ENCODE data around the gene GOLIM4.
"Not testable (repeated sequence)": the region's sequence is repeated elsewhere in the genome, so short reads cannot be mapped to it uniquely, and the experiment has no call there.

GOLIM4 gene

GRCh38 chr3:168011280-168011679 lies 84.4 kb downstream of the GOLIM4 start:
- H3K9ac ChIP-seq (ENCODE audit: low read length); H3K27me3 ChIP-seq (replicated peaks; ENCODE audit: control insufficient read depth, insufficient read depth, low read length); H3K4me3 ChIP-seq (ENCODE audit: low read length); DNase-seq (ENCODE audit: low read depth); H3K4me1 ChIP-seq (ENCODE audit: control insufficient read depth, insufficient read depth, low read length); H3K9me3 ChIP-seq (ENCODE audit: control insufficient read depth, low read length): not testable (repeated sequence)
- peaks cover 25% of the 10 kb centered on the region for H3K36me3 ChIP-seq (ENCODE audit: control insufficient read depth, insufficient read depth, low read length, severe bottlenecking)

GRCh38 chr3:168006584-168006983 lies 89.1 kb downstream of the GOLIM4 start:
- no peak overlapping the region for H3K4me3 ChIP-seq (ENCODE audit: low read length)

DNA sequence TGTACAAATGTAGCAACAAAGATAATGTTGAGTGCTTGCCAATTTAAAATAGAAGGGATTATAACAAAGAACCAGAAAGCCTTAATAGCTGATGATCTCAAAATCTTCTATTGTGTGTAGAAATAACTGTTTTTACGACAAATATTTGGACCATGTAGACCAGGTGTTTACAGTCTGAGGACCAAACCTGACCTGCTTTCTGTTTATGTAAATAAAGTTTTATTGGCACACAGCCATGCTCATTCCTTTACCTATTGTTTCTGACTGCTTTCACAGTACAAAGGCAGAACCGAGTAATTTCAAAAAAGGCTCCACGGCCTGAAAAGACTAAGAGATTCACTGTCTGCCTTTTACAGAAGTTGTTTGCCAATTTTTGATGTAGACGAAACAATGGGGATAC lies 91.8 kb downstream of the GOLIM4 start:
- no peaks in the 10 kb centered on the region for H3K27me3 ChIP-seq (replicated peaks; ENCODE audit: control insufficient read depth, insufficient read depth, low read length)
- H3K4me3 ChIP-seq (ENCODE audit: low read length) = no peak overlapping the region
- H3K9me3 ChIP-seq (ENCODE audit: control insufficient read depth, low read length) = peaks cover 4% of the 10 kb centered on the region
- DNase-seq (ENCODE audit: low read depth) = no peak
- H3K9ac ChIP-seq (ENCODE audit: low read length) = no peak overlapping the region
- H3K36me3 ChIP-seq (ENCODE audit: control insufficient read depth, insufficient read depth, low read length, severe bottlenecking) = peaks cover 5% of the 10 kb centered on the region
- H3K4me1 ChIP-seq (ENCODE audit: control insufficient read depth, insufficient read depth, low read length) = no peaks in the 10 kb centered on the region

More at GRCh38 chr3:168006584-168006983, 89.1 kb downstream of the GOLIM4 start:
- peaks cover 4% of the 10 kb centered on the region for H3K9me3 ChIP-seq (ENCODE audit: control insufficient read depth, low read length)
- DNase-seq (ENCODE audit: low read depth) = no peak
- peaks cover 25% of the 10 kb centered on the region for H3K36me3 ChIP-seq (ENCODE audit: control insufficient read depth, insufficient read depth, low read length, severe bottlenecking)
- H3K9ac ChIP-seq (ENCODE audit: low read length) = no peak overlapping the region
- H3K27me3 ChIP-seq (replicated peaks; ENCODE audit: control insufficient read depth, insufficient read depth, low read length) = no peaks in the 10 kb centered on the region
- H3K4me1 ChIP-seq (ENCODE audit: control insufficient read depth, insufficient read depth, low read length) = no peaks in the 10 kb centered on the region

DNA sequence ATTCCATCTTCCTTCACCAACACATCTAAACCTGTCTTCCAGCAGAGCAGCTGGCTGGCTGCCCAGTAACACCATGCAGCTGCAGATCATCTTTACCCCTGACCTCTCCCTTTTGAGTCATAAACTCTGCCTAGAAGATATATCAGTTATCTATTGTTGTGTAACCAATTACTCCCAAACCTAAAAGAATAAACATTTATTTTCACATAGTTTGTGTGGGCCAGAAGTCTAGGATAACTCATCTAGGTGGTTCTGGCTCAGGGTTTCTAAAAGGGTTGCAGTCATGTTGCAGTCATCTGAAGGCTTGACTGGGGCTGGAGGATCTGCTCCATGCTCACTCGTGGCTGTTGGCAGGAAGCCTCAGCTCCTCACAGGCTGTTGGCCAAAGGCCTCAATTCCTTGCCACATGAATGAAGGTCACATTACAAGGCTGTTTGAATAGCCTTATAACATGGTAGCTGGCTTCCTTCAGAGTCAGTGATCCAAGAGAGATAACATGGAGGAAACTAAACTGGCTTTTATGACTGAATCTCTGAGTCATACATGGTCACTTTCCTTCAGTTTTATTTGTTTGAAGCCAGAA lies 92.8 kb downstream of the GOLIM4 start:
- no peak overlapping the region for H3K9ac ChIP-seq (ENCODE audit: low read length)
- peaks cover 4% of the 10 kb centered on the region for H3K9me3 ChIP-seq (ENCODE audit: control insufficient read depth, low read length)
- H3K4me1 ChIP-seq (ENCODE audit: control insufficient read depth, insufficient read depth, low read length) = no peaks in the 10 kb centered on the region
- DNase-seq (ENCODE audit: low read depth) = no peak
- H3K4me3 ChIP-seq (ENCODE audit: low read length) = no peak overlapping the region
- no peaks in the 10 kb centered on the region for H3K27me3 ChIP-seq (replicated peaks; ENCODE audit: control insufficient read depth, insufficient read depth, low read length)
- no peaks in the 10 kb centered on the region for H3K36me3 ChIP-seq (ENCODE audit: control insufficient read depth, insufficient read depth, low read length, severe bottlenecking)

- Histone ChIP-seq H3K4me1 (ENCODE audit: control insufficient read depth, insufficient read depth, low read length) (no peaks in the 10 kb centered on the region), H3K36me3 (ENCODE audit: control insufficient read depth, insufficient read depth, low read length, severe bottlenecking) (no peaks in the 10 kb centered on the region), H3K27me3 (replicated peaks; ENCODE audit: control insufficient read depth, insufficient read depth, low read length) (no peaks in the 10 kb centered on the region), H3K9me3 (ENCODE audit: control insufficient read depth, low read length) (peaks cover 4% of the 10 kb centered on the region), H3K4me3 (ENCODE audit: low read length) (no peak overlapping the region), H3K9ac (ENCODE audit: low read length) (no peak overlapping the region)
- no peak for DNase-seq (ENCODE audit: low read depth)
Measured at GRCh38 chr3:168001244-168001643, 94.5 kb downstream of the GOLIM4 start.

DNA sequence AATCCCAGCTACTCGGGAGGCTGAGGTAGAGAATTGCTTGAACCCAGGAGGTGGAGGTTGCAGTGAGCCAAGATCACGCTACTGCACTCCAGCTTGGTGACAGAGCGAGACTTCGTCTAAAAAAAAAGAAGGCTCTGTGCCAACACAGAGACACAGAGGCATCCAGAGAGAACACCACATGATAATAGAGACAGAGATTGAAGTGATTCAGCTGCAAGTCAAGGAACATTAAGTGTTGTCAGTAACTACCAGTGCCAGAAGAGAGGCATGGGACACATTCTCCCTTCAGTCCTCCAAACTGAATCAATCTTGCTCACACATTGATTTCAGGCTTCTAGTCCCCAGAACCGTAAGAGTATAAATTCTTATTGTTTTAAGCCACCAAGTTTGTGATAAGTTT lies 97.5 kb downstream of the GOLIM4 start:
- H3K4me1 ChIP-seq (ENCODE audit: control insufficient read depth, insufficient read depth, low read length) = no peaks in the 10 kb centered on the region
- H3K27me3 ChIP-seq (replicated peaks; ENCODE audit: control insufficient read depth, insufficient read depth, low read length) = no peaks in the 10 kb centered on the region
- no peak for DNase-seq (ENCODE audit: low read depth)
- peaks cover 4% of the 10 kb centered on the region for H3K9me3 ChIP-seq (ENCODE audit: control insufficient read depth, low read length)
- no peak overlapping the region for H3K9ac ChIP-seq (ENCODE audit: low read length)
- no peak overlapping the region for H3K4me3 ChIP-seq (ENCODE audit: low read length)
- no peaks in the 10 kb centered on the region for H3K36me3 ChIP-seq (ENCODE audit: control insufficient read depth, insufficient read depth, low read length, severe bottlenecking)

- no peak for DNase-seq (ENCODE audit: low read depth)
- no peaks in the 10 kb centered on the region for H3K36me3 ChIP-seq (ENCODE audit: control insufficient read depth, insufficient read depth, low read length, severe bottlenecking)
- no peaks in the 10 kb centered on the region for H3K27me3 ChIP-seq (replicated peaks; ENCODE audit: control insufficient read depth, insufficient read depth, low read length)
- no peak overlapping the region for H3K4me3 ChIP-seq (ENCODE audit: low read length)
- no peaks in the 10 kb centered on the region for H3K4me1 ChIP-seq (ENCODE audit: control insufficient read depth, insufficient read depth, low read length)
- H3K9me3 ChIP-seq (ENCODE audit: control insufficient read depth, low read length) = no peaks in the 10 kb centered on the region
- H3K9ac ChIP-seq (ENCODE audit: low read length) = no peak overlapping the region
Measured at GRCh38 chr3:167996514-167996913, 99.2 kb downstream of the GOLIM4 start.

DNA sequence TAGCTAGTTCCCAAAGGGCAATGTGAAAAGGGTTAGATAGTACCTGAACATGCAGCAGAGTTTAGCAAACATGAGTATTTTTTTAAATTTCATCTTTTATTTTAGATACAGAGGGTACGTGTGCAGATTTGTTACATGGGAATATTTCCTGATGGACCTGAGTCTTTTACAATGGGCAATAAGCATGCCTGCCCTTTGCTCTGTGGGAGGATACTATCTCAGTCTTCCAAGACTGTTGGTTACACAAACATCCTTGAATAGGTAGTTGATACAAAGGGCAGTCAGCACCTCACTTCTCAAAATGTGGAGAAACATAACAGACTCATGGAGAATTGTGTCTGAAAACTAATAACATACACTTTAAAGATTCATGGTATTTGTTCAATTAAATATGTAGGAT lies 103.3 kb downstream of the GOLIM4 start:
- H3K4me3 ChIP-seq (ENCODE audit: low read length) = no peak overlapping the region
- no peak overlapping the region for H3K9ac ChIP-seq (ENCODE audit: low read length)
- no peaks in the 10 kb centered on the region for H3K9me3 ChIP-seq (ENCODE audit: control insufficient read depth, low read length)
- no peaks in the 10 kb centered on the region for H3K27me3 ChIP-seq (replicated peaks; ENCODE audit: control insufficient read depth, insufficient read depth, low read length)
- no peak for DNase-seq (ENCODE audit: low read depth)
- H3K36me3 ChIP-seq (ENCODE audit: control insufficient read depth, insufficient read depth, low read length, severe bottlenecking) = no peaks in the 10 kb centered on the region
- no peaks in the 10 kb centered on the region for H3K4me1 ChIP-seq (ENCODE audit: control insufficient read depth, insufficient read depth, low read length)

GRCh38 chr3:167991213-167991612 lies 104.5 kb downstream of the GOLIM4 start:
- Histone ChIP-seq H3K9ac (ENCODE audit: low read length) (no peak overlapping the region), H3K36me3 (ENCODE audit: control insufficient read depth, insufficient read depth, low read length, severe bottlenecking) (no peaks in the 10 kb centered on the region), H3K4me3 (ENCODE audit: low read length) (no peak overlapping the region), H3K9me3 (ENCODE audit: control insufficient read depth, low read length) (no peaks in the 10 kb centered on the region), H3K4me1 (ENCODE audit: control insufficient read depth, insufficient read depth, low read length) (no peaks in the 10 kb centered on the region), H3K27me3 (replicated peaks; ENCODE audit: control insufficient read depth, insufficient read depth, low read length) (no peaks in the 10 kb centered on the region)
- no peak for DNase-seq (ENCODE audit: low read depth)

GRCh38 chr3:167989999-167990398 lies 105.7 kb downstream of the GOLIM4 start:
- Histone ChIP-seq H3K4me1 (ENCODE audit: control insufficient read depth, insufficient read depth, low read length) (no peaks in the 10 kb centered on the region), H3K4me3 (ENCODE audit: low read length) (no peak overlapping the region), H3K27me3 (replicated peaks; ENCODE audit: control insufficient read depth, insufficient read depth, low read length) (no peaks in the 10 kb centered on the region), H3K36me3 (ENCODE audit: control insufficient read depth, insufficient read depth, low read length, severe bottlenecking) (no peaks in the 10 kb centered on the region), H3K9ac (ENCODE audit: low read length) (no peak overlapping the region), H3K9me3 (ENCODE audit: control insufficient read depth, low read length) (no peaks in the 10 kb centered on the region)
- DNase-seq (ENCODE audit: low read depth) = no peak

DNA sequence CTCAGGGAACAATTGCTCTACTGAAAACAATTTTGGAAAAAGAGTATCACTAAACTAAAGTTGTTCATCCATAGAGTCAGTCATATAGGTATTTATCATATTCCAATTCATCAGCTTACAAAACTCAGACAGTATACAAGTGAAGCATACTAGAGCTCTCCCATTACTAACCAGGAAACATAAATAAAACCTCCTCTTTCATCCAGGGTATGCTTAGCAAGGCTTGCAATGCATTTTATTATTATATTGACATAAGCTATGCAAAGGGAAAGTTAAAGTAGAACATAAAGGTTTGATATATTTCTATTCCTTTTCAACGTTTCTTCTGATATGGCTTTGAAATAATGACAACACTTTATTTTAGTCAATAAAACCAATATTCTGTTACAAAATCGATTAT lies 106.7 kb downstream of the GOLIM4 start:
- H3K9ac ChIP-seq (ENCODE audit: low read length) = no peak overlapping the region
- H3K9me3 ChIP-seq (ENCODE audit: control insufficient read depth, low read length) = no peaks in the 10 kb centered on the region
- H3K27me3 ChIP-seq (replicated peaks; ENCODE audit: control insufficient read depth, insufficient read depth, low read length) = no peaks in the 10 kb centered on the region

GRCh38 chr3:167983583-167983982 lies 112.1 kb downstream of the GOLIM4 start:
- Histone ChIP-seq H3K4me3 (ENCODE audit: low read length) (no peak overlapping the region), H3K4me1 (ENCODE audit: control insufficient read depth, insufficient read depth, low read length) (no peaks in the 10 kb centered on the region), H3K36me3 (ENCODE audit: control insufficient read depth, insufficient read depth, low read length, severe bottlenecking) (no peaks in the 10 kb centered on the region), H3K27me3 (replicated peaks; ENCODE audit: control insufficient read depth, insufficient read depth, low read length) (no peaks in the 10 kb centered on the region), H3K9me3 (ENCODE audit: control insufficient read depth, low read length) (no peaks in the 10 kb centered on the region), H3K9ac (ENCODE audit: low read length) (no peak overlapping the region)
- no peak for DNase-seq (ENCODE audit: low read depth)

More for the DNA sequence above, 106.7 kb downstream of the GOLIM4 start:
- no peaks in the 10 kb centered on the region for H3K36me3 ChIP-seq (ENCODE audit: control insufficient read depth, insufficient read depth, low read length, severe bottlenecking)
- DNase-seq (ENCODE audit: low read depth) = no peak
- H3K4me1 ChIP-seq (ENCODE audit: control insufficient read depth, insufficient read depth, low read length) = no peaks in the 10 kb centered on the region
- H3K4me3 ChIP-seq (ENCODE audit: low read length) = no peak overlapping the region
